Smooth muscle cell of the brain vasculature (primary cell): ENCODE measurements around the gene PHF5A.

Experiments used
- DNase-seq: peaks from one replicate; pipeline ENCODE4 v3.0.0-alpha.2; 2012; ENCODE audit warnings: low read depth, low spot score

The PHF5A gene

GRCh38 chr22:41417622-41418390 lies 50.7 kb downstream of the PHF5A start:
- DNase-seq: no peak

GRCh38 chr22:41415554-41415953 lies 52.9 kb downstream of the PHF5A start:
- no peak for DNase-seq

- no peak for DNase-seq
These were observed 57.3 kb downstream of the PHF5A start for GRCh38 chr22:41411021-41411851.

DNA sequence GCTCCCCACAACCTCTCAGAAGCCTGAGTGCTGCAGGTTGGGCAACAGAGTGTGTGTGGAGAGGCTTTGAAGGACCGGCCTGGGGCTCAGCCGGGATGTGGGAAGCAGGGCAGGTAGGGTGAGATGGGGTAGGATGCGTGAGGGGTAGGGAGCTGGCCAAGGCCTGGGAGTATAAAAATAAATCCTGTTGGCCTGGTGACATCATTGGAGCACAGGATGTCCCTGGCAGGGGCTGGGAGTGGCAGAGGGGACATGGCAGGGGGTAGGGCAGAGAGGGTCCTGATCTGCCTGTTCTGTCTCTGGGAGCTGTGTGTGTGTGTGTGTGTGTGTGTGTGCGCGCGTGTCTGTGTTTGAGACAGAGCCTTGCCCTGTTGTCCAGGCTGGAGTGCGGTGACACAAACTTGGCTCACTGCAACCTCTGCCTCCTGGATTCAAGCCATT lies 58.2 kb downstream of the PHF5A start:
- no peak for DNase-seq
